HepG2 (cell line): ENCODE data around the gene FAM111B. TPM values are rescaled to one million over a fixed set of nuclear protein-coding genes. Genes with fewer than 3 reads are reported as not detected.
"Not testable (repeated sequence)": the region's sequence is repeated elsewhere in the genome, so short reads cannot be mapped to it uniquely, and the experiment has no call there.

Experiments
- ATAC-seq: fragments of 200-7000 bp; cut with Tn5 transposase; 3 replicates; pipeline ENCODE4 v1.9.1; 2020; ENCODE audit warnings: mild to moderate bottlenecking, moderate library complexity
- BruUV-seq: library from RNA; stranded (reverse); fragments of 400-500 nt; replicated peaks from 2 replicates; lab custom pipeline; 2021; lab: Mats Ljungman, UMichigan
- CTCF ChIA-PET: fragments of 300-600 bp; formaldehyde crosslinking; extraction: SDS; loops from one replicate; lab custom pipeline; 2021; ENCODE audit warnings: low total read pairs, inconsistent platforms, low intra/inter-chr PET ratio; lab: Yijun Ruan, JAX
- POLR2A ChIA-PET: fragments of 350-600 bp; sonication (Branson Sonifier 250); formaldehyde crosslinking; loops from one replicate; lab custom pipeline; 2020; ENCODE audit warnings: antibody characterized with exemption, inconsistent platforms; lab: Yijun Ruan, JAX
- DNase-seq: peaks from one replicate; pipeline ENCODE4 v3.0.0-alpha.2; 2015; ENCODE audit warnings: low spot score
- FAIRE-seq: peaks from 3 replicates; lab custom pipeline; 2011; peaks lifted over from hg19 to GRCh38; lab: Jason Lieb, UNC
- H2AFZ ChIP-seq: one replicate; pipeline ENCODE4 v1.6.1; 2011; ENCODE audit warnings: low read length, inconsistent platforms
- H3K27ac ChIP-seq: fragments of 300-600 bp; 3 replicates; pipeline ENCODE4 v1.8.0; 2011; ENCODE audit warnings: mixed run types, mild to moderate bottlenecking, mixed read lengths, low read length, inconsistent platforms; ENCODE audit not compliant: insufficient read depth; ENCODE audit errors: extremely low read length
- H3K27me3 ChIP-seq, 2 experiments: fragments of 200-600 bp in 1 of 2; 2 replicates in 1 of 2; 3 replicates in 1 of 2; pipeline versions ENCODE4 v1.6.0 to v1.8.0; 2011; ENCODE audit warnings: low read length in 2 of 2, mild to moderate bottlenecking in 2 of 2, moderate library complexity in 2 of 2, inconsistent platforms in 1 of 2; ENCODE audit not compliant: insufficient read depth in 2 of 2, control insufficient read depth in 1 of 2
- H3K36me3 ChIP-seq, 2 experiments: fragments of 200-600 bp in 1 of 2; replicated peaks in 1 of 2; 2 replicates in 1 of 2; 3 replicates in 1 of 2; pipeline versions ENCODE4 v1.5.1 to v1.8.0; 2011; ENCODE audit warnings: low read length in 2 of 2, inconsistent platforms in 1 of 2; ENCODE audit not compliant: insufficient read depth in 2 of 2, control insufficient read depth in 1 of 2
- H3K4me1 ChIP-seq: 2 replicates; pipeline ENCODE4 v1.5.1; 2012; ENCODE audit warnings: low read length, inconsistent platforms; ENCODE audit not compliant: insufficient read depth
- H3K4me2 ChIP-seq: 2 replicates; pipeline ENCODE4 v1.6.0; 2011; ENCODE audit warnings: low read depth, low read length, inconsistent platforms
- H3K4me3 ChIP-seq, 3 experiments: fragments of 200-600 bp in 1 of 3; sonication (generic), shearing (Covaris generic) in 1 of 3; replicated peaks in 1 of 3; 2 replicates each; pipeline ENCODE4 v1.5.1; 2011 to 2016; ENCODE audit warnings: low read length in 3 of 3, inconsistent platforms in 2 of 3, low read depth in 2 of 3, mild to moderate bottlenecking in 2 of 3, control low read depth in 1 of 3, mixed read lengths in 1 of 3; ENCODE audit not compliant: insufficient read depth in 1 of 3
- H3K79me2 ChIP-seq: one replicate; pipeline ENCODE4 v1.6.1; 2011; ENCODE audit warnings: low read length, inconsistent platforms; ENCODE audit not compliant: insufficient read depth
- H3K9ac ChIP-seq: 2 replicates; pipeline ENCODE4 v1.6.0; 2011; ENCODE audit warnings: mild to moderate bottlenecking, low read depth, low read length, inconsistent platforms; ENCODE audit not compliant: insufficient read depth
- H3K9me3 ChIP-seq: 2 replicates; pipeline ENCODE4 v1.5.1; 2012; ENCODE audit warnings: mild to moderate bottlenecking, low read length
- H4K20me1 ChIP-seq: 2 replicates; pipeline ENCODE4 v1.6.0; 2011; ENCODE audit warnings: inconsistent platforms, mild to moderate bottlenecking, low read length, moderate library complexity; ENCODE audit not compliant: insufficient read depth
- AGO1 ChIP-seq: fragments of 200-400 bp; formaldehyde crosslinking; IDR thresholded peaks from 2 replicates; pipeline ENCODE4 v1.6.1; 2017; ENCODE audit warnings: mild to moderate bottlenecking, low read depth, low read length, moderate library complexity; ENCODE audit not compliant: poor library complexity, severe bottlenecking
- REPIN1 ChIP-seq: sonication (generic); formaldehyde crosslinking; IDR thresholded peaks from 2 replicates; pipeline ENCODE4 v1.8.0; 2022; ENCODE audit warnings: missing genetic modification reagents, low read depth, mild to moderate bottlenecking, borderline replicate concordance
- THYN1 ChIP-seq: sonication (generic); formaldehyde crosslinking; IDR thresholded peaks from 2 replicates; pipeline ENCODE4 v1.8.1; 2023; ENCODE audit warnings: low read depth, mild to moderate bottlenecking, moderate library complexity, missing genetic modification reagents, borderline replicate concordance
- ZNF253 ChIP-seq: sonication (generic); formaldehyde crosslinking; IDR thresholded peaks from 2 replicates; pipeline ENCODE4 v1.8.0; 2022; ENCODE audit warnings: mild to moderate bottlenecking, missing genetic modification reagents, borderline replicate concordance
- ZNF34 ChIP-seq: sonication (generic); formaldehyde crosslinking; IDR thresholded peaks from 2 replicates; pipeline ENCODE4 v1.4.0; 2020; ENCODE audit warnings: mild to moderate bottlenecking, missing genetic modification reagents, borderline replicate concordance
- WGBS: methylation state at CpG from one replicate; pipeline ENCODE4 v1.1.6; 2017; ENCODE audit warnings: low lambda C conversion rate; 5-methylcytosine and 5-hydroxymethylcytosine counted together
- in situ Hi-C: cut with HindIII; loops from 2 replicates; pipeline ENCODE4 v1.10.0; 2017; ENCODE audit warnings: low pct_unique_long_range_greater_than_20kb; ENCODE audit not compliant: extremely low pct_ligation_motif_present
- intact Hi-C: fragments of 100-400 bp; cut with micrococcal nuclease; formaldehyde crosslinking; loops from one replicate; pipeline ENCODE4 v1.10.0; 2022; ENCODE audit not compliant: unreplicated experiment
- polyA plus RNA-seq, 8 experiments: library from polyadenylated mRNA; depleted of rRNA in 3 of 8; stranded (reverse) in 7 of 8; unstranded in 1 of 8; fragments of >200 nt; fragmentation: Illumina TruSeq in 4 of 8; extraction: Trizol in 4 of 8; gene quantifications; 2 replicates each; pipeline versions ENCODE4 v1.2.1 to v1.2.3, GENCODE V29; 2011 to 2016; ENCODE audit warnings: low read depth in 4 of 8, missing spikeins in 1 of 8, mixed read lengths in 1 of 8; ENCODE audit not compliant: insufficient read depth in 1 of 8
- total RNA-seq, 5 experiments: library from RNA; depleted of rRNA; stranded (reverse); fragments of >200 nt; fragmentation: Illumina TruSeq; extraction: Trizol; gene quantifications; 2 replicates each; pipeline ENCODE4 v1.2.3, GENCODE V29; 2016; ENCODE audit warnings: low read depth in 1 of 5

FAM111B gene
- total and polyA plus RNA-seq, 2 of the 13 experiments (the other 11 are each of a cell fraction or from before 2014, with no cell fraction given) = 1.6 to 28.2 TPM

DNA sequence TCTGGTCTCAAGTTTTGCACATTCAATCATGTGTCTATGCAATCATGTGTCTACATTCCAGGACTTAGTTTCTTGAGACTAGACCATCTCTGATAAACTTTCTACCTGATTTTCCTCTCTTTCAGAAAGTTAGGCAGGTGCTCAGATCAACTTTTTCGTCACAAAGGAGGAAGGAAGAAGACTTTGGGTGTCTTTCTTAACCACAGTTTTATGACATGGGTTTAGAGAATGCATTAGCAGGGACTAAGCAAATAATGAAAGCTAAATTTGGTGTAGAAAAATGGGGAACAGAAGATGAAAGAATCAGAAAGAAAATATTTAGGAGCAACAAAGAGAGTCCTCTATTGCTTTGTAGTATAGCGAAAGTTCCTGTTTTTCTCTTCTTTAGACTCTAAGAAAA is 28.6 kb upstream of the FAM111B start:
- POLR2A ChIA-PET = no interaction called here

GRCh38 chr11:59079086-59079485 is 28.0 kb upstream of the FAM111B start:
- Histone ChIP-seq H4K20me1 (no peaks in the 10 kb centered on the region), H3K9me3 (no peaks in the 10 kb centered on the region), H3K79me2 (no peaks in the 10 kb centered on the region), H2AFZ (no peak overlapping the region), H3K9ac (no peak overlapping the region), H3K4me1 (no peaks in the 10 kb centered on the region), H3K27ac (no peak overlapping the region), H3K27me3 (no peaks in the 10 kb centered on the region), H3K4me3 (no peak overlapping the region), H3K36me3 (no peaks in the 10 kb centered on the region), H3K4me2 (no peak overlapping the region)
- ChIA-PET CTCF (no interaction called here), POLR2A (no interaction called here)
- in situ Hi-C loops = no loop called here
- intact Hi-C loops = no loop called here
- no TSS peak for BruUV-seq
- ATAC-seq (no peak), DNase-seq (no peak), FAIRE-seq (no peak)
- TF ChIP-seq THYN1 (CRISPR knock-in tag) (no peak), ZNF253 (CRISPR knock-in tag) (no peak), REPIN1 (CRISPR knock-in tag) (no peak), ZNF34 (no peak)
- WGBS = 0% methylated on average over 1 of the region's 1 CpG

More for the DNA sequence above, 28.6 kb upstream of the FAM111B start:
- no peaks in the 10 kb centered on the region for H4K20me1 ChIP-seq
- TF ChIP-seq AGO1 = no peak
- no peaks in the 10 kb centered on the region for H3K36me3 ChIP-seq
- no peaks in the 10 kb centered on the region for H3K4me1 ChIP-seq
- no peak for FAIRE-seq
- WGBS = 20% methylated on average over 2 of the region's 2 CpGs
- H3K9me3 ChIP-seq = no peaks in the 10 kb centered on the region
- H2AFZ ChIP-seq = no peak overlapping the region
- H3K4me3 ChIP-seq = no peak overlapping the region
- CTCF ChIA-PET = no interaction called here
- ATAC-seq = no peak
- no peak overlapping the region for H3K27ac ChIP-seq
- no peaks in the 10 kb centered on the region for H3K27me3 ChIP-seq
- no peak for DNase-seq
- intact Hi-C loops (no loop called here), in situ Hi-C loops (no loop called here)
- BruUV-seq = no TSS peak
- no peak overlapping the region for H3K4me2 ChIP-seq
- no peak overlapping the region for H3K9ac ChIP-seq
- H3K79me2 ChIP-seq = no peaks in the 10 kb centered on the region

DNA sequence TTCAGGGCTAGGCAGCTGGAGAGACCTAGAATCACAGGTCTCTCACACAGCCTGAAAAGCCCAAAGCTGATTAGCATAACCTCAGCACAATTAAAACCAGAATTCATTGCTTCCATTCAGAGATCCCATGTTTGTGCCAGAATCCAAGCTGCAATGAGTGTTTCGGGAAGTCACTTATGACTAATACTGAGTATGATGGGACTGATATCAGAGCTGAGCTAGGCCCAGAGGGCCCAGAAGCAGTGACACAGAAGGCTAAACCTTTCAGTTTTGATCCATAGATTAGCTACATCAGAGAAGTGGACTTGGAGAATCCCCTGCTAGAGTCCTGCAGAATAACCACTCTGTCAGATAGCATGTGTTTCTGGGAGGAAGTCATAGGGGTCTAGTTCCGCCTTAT is 26.6 kb upstream of the FAM111B start:
- FAIRE-seq, ATAC-seq, H3K9ac ChIP-seq, H4K20me1 ChIP-seq, H2AFZ ChIP-seq, H3K79me2 ChIP-seq, in situ Hi-C loops, DNase-seq, H3K27ac ChIP-seq, intact Hi-C loops, H3K4me3 ChIP-seq, H3K36me3 ChIP-seq, H3K4me2 ChIP-seq, POLR2A ChIA-PET, BruUV-seq, H3K4me1 ChIP-seq, H3K9me3 ChIP-seq, CTCF ChIA-PET, H3K27me3 ChIP-seq: not testable (repeated sequence)
- 22% methylated on average over 1 of the region's 2 CpGs for WGBS

- H3K9me3 ChIP-seq, H3K27ac ChIP-seq, FAIRE-seq, H3K9ac ChIP-seq, intact Hi-C loops, H2AFZ ChIP-seq, H3K79me2 ChIP-seq, BruUV-seq, H3K4me2 ChIP-seq, DNase-seq, H3K27me3 ChIP-seq, H3K4me1 ChIP-seq, H4K20me1 ChIP-seq, H3K4me3 ChIP-seq, CTCF ChIA-PET, in situ Hi-C loops, ATAC-seq, H3K36me3 ChIP-seq, POLR2A ChIA-PET: not testable (repeated sequence)
- 2% methylated on average over 4 of the region's 4 CpGs for WGBS
Observed at GRCh38 chr11:59081430-59082020, 25.5 kb upstream of the FAM111B start.
